Endothelial cell of umbilical vein (primary cell): ENCODE results near the gene RTKN2.

Experiments used
- CTCF ChIP-seq, 2 donors: IDR thresholded peaks; 1 replicate in 1 of 2; 2 replicates in 1 of 2; pipeline ENCODE4 v1.5.1; 2011; ENCODE audit warnings: low read length in 2 of 2, mild to moderate bottlenecking in 2 of 2, moderate library complexity in 2 of 2, control low read depth in 1 of 2, inconsistent platforms in 1 of 2, low read depth in 1 of 2; ENCODE audit not compliant: insufficient read depth in 1 of 2; ENCODE audit errors: extremely low read depth in 1 of 2
- EZH2 ChIP-seq: IDR thresholded peaks from 2 replicates; pipeline ENCODE4 v1.6.1; 2012; ENCODE audit warnings: borderline replicate concordance, low read depth, mild to moderate bottlenecking, moderate library complexity, low read length, inconsistent platforms; ENCODE audit not compliant: severe bottlenecking
- POLR2AphosphoS5 ChIP-seq: IDR thresholded peaks from 2 replicates; pipeline ENCODE4 v1.6.1; 2012; ENCODE audit warnings: low read depth, mild to moderate bottlenecking, control low read depth, low read length, moderate library complexity; ENCODE audit not compliant: insufficient read depth

DNA sequence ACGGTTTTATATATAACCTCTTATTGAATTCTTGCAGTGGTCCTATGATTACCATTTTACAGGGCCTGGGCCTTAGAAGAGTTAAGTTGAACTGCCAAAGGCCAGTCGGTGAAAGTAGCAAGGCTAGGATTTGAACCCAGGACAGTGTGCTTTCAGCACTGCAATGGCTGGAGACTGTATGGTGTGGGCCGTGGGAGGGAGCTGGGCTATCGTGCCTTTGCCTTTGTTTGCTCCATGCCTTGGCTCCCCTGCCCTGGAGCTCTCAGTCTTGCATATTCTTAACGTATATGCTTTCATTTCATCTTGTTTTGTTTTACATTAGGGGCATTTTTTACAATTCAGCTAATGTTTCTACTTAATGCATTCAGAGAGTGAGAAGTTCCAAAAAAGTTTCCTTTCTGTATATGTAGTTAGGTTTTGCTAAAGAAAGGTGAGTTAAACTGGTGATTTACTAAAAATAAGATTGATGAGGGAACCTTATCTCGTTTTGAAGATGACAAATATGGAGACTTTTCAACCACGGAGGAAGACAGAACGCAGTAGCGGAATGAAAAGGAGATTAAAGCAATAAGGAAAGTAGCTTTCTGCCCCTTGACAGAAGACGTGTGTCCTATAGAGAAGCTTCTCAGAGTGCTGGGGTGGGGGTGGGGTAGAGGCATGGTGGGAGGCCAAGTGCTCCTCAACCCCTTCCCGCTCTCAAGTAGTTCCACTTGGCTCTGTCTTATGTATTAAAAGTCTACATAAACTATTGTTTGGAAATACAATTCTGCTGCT is 82.5 kb downstream of the RTKN2 start:
- TF ChIP-seq CTCF (IDR thresholded peaks at IDR 0.05; ENCODE audit: extremely low read depth in 1 of 2, insufficient read depth in 1 of 2, low read depth in 1 of 2, low read length in 2 of 2) (no peak), POLR2AphosphoS5 (no peak), EZH2 (no peak)
